Epidermal melanocyte (primary cell): ENCODE data around the gene RAPGEF1.

Experiments
- DNase-seq: peaks from one replicate; pipeline ENCODE4 v3.0.0; 2011; ENCODE audit warnings: low spot score; ENCODE audit not compliant: insufficient read length

The RAPGEF1 gene

DNA sequence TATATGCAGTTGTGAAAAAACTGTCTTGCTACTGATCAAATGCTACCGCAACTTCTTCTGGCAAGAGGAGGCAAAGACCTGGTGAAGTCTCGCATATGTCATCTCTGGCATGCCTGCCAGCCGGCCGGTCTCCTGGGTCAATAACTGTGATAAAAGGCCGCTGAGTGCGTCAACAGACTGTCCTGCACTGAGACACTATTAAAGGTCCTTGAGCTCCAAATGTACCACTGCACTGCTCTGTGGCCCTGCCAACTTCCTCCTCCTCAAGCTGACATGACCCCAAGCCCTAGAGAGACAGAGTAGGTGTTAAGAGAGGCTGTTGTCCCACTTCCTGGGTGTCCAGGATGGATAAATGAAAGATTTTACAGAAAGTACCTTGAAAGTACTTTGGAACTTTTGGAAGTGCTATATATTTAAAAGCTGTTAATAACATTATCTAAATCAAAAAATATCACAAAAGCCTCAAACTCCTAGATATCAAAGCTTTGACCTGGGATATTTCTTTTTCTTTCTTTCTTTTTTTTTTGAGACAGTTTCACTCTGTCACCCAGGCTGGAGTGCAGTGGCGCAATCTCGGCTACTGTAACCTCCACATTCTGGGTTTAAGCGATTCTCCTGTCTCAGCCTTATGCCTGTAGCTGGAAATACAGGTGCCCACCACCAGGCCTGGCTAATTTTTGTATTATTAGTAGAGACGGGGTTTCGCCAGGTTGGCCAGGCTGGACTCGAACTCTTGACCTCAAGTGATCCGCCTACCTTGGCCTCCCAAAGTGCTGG is 31.5 kb downstream of the RAPGEF1 start:
- no peak for DNase-seq

- peak; percentile 32 for DNase-seq
Measured at GRCh38 chr9:131707733-131708157, 32.1 kb downstream of the RAPGEF1 start.

- no peak for DNase-seq
Measured at GRCh38 chr9:131707050-131707449, 32.8 kb downstream of the RAPGEF1 start.

- no peak for DNase-seq
Measured at GRCh38 chr9:131706608-131706970, 33.3 kb downstream of the RAPGEF1 start.

GRCh38 chr9:131704988-131705387 is 34.9 kb downstream of the RAPGEF1 start:
- DNase-seq = no peak

DNA sequence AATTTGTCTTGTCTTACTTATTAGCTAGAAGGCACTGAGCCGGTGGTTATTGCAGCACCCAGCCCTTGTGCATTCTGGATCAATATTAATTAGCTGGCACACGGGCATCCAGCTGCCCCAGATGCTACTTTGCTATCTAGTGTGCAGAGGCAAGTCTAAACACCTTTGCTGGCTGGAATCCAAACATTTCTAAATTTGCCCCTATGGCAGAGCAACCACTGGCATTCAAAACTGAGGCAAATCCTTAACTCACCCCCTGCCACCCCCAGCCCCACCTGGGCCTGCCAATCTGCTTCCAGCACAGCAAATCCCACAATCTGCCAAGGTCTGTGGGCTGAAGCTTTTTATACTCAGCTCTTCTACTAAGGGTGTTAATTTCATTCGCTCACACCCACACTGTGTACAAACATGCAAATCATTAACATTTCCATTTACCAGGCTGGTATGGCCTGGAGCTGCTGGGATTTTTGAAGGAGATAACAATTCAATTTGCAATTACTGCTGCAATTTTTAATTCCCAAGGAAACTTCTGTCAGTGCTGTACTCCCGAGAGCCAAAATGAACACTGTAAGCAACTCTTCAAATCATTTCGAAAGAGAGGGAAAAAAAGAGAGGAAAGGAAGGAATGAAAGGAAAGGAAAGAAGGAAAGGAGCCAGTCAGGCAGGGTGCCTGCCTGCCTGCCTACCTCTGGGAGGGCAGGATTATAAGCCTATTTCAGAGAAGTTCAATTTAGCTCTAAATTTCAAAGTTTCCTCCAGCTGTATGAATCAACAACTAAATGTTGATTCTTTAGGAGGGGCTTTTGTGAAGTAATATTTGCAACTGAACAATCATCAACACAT is 35.5 kb downstream of the RAPGEF1 start:
- no peak for DNase-seq

- DNase-seq = no peak
Measured at GRCh38 chr9:131703697-131704096, 36.2 kb downstream of the RAPGEF1 start.

DNA sequence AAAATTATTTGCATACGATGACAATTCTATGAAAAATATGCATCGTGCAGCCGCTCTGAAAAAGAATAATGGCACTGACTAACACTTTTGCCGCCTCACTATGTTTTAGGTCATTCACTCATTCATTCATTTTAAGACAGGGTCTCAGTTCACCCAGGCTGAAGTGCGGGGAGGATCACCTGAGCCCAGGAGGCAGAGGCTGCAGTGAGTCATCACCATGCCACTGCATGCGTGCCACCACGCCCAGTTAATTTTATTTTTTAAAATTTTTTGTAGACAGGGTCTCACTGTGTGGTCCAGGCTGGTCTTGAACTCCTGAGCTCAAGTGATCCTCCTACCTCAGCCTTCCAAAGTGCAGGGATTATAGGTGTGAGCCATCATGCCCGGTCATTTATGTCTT is 37.0 kb downstream of the RAPGEF1 start:
- DNase-seq = no peak

DNA sequence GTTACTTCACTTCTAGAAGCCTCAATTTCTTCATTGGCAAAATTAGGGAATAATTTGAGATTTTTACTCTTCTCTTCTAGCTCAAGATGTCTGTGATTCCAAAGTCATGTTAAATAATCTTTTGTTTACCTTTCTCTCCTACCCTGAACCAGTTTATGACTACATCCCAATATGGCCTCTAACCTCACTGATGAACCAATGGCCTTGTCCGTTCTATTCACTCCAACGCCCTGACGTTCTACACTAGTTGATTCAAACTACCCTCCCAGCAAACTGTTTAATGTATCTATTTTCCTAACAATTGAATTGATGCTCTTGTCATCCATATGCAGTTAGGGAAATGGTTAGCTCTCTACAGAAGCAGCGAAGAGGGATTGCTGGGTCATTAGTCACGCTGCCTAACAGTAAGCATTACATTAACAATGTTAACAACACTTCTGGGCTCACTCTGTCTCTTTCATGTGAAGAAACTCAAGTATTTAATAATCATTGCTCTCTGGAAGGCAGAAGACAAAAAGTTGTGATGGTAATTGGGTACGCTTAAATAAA is 38.0 kb downstream of the RAPGEF1 start:
- no peak for DNase-seq

DNA sequence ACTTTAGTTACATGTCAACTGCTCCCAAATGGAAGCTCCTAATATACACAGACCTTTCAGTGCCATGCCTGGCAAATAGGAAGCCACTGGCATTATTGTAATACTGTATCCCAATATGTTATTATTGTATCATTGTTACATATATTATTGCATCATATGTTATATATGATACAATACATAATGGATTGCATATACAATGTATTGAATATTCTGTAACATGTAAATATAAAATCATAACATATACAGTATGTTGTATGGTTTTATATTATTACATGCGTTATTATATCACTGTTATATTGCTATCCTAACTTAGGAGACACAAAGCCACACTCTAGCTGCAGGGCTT is 38.5 kb downstream of the RAPGEF1 start:
- no peak for DNase-seq

- DNase-seq = no peak
Measured at GRCh38 chr9:131700765-131701435, 39.0 kb downstream of the RAPGEF1 start.

DNA sequence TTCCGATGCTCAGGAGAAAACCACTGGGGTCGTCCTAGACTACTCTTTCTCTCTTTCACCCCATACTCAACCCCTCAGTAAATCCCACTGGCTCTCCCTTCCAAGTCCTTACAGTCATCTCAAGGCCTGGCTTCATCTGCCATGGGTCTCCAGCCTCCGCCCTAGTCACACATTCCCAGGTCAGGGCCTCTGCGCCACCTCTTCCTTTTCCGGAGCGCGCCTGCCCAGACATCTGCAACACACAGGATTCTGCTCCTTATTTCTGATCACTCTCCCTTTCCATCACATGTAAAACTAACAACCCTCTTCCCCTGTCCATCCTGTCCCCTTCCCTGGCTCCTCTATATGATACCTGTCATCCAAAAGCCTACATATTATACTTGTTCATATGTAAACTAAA is 39.8 kb downstream of the RAPGEF1 start:
- no peak for DNase-seq

DNA sequence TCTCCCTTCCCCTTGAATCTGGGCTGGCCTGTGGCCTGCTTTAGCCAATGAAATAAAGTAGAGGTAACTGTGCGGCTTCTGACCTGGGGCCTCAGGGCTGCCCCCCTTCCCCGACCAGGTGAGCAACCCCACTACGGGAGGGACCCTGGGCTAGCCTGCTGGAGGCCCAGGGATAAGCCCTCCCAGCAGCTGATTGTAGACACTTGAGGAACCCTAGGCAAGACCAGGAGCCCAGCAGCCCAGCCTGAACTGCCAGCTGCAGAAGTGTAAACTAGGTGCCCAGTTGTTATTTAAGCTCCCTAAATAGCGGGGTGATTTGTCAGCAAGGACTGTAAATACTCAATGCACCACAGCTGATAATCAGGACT is 41.3 kb downstream of the RAPGEF1 start:
- no peak for DNase-seq

DNA sequence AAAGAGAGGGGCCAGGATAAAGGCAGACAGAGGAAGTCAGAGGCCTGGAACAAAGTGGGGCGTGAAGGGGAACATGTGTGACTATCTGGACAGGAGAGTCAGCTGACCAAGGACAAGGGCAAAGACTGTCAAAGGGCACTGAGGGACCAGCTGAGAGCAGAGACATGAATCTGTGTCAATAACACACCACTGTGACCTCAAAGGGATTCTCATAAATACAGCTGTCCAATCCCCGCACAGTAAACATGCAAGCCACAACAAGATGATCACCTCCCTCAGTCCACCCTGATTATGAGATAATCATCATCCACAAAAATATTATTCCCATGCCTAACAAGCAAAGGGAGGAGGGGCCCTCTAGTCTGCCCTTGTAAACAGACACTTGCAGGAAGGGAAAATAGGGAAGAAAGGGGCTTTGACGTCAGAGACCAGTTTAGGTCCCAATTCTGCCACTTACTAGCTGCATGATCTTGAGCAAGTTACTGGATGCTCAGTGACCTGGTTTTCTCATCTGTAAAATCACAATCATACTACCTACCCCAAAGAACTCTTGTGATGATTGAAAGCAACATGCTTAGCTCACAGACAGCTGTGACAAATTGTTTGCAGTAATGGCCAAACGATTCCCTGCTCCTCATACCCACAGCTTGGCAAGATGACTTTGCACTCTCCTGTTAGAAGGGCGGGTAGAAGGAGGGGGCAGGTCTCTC is 41.8 kb downstream of the RAPGEF1 start:
- no peak for DNase-seq

DNA sequence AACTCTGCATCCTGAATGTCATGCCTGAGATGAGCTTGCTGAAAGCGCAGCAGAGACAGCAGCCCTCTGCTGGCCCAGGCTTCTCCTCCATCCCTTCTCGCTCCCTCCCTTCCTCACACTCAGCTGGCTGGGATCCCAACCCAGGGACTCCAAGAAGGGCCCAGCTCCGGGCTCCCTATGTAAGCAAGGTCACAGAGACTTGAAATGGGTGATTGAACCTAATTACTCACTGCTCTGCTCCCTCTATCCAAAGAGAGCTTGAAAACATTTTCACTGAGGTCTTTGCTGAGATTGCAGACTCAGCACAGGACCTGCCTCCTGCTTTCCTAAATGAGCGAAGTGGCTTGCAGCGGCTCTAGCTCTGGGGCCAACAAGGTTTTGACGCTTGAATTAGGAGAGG is 42.8 kb downstream of the RAPGEF1 start:
- DNase-seq = no peak

GRCh38 chr9:131695836-131696460 is 43.9 kb downstream of the RAPGEF1 start:
- no peak for DNase-seq

GRCh38 chr9:131695366-131695765 is 44.5 kb downstream of the RAPGEF1 start:
- no peak for DNase-seq

- DNase-seq = no peak
Measured at GRCh38 chr9:131693651-131694597, 46.0 kb downstream of the RAPGEF1 start.

DNA sequence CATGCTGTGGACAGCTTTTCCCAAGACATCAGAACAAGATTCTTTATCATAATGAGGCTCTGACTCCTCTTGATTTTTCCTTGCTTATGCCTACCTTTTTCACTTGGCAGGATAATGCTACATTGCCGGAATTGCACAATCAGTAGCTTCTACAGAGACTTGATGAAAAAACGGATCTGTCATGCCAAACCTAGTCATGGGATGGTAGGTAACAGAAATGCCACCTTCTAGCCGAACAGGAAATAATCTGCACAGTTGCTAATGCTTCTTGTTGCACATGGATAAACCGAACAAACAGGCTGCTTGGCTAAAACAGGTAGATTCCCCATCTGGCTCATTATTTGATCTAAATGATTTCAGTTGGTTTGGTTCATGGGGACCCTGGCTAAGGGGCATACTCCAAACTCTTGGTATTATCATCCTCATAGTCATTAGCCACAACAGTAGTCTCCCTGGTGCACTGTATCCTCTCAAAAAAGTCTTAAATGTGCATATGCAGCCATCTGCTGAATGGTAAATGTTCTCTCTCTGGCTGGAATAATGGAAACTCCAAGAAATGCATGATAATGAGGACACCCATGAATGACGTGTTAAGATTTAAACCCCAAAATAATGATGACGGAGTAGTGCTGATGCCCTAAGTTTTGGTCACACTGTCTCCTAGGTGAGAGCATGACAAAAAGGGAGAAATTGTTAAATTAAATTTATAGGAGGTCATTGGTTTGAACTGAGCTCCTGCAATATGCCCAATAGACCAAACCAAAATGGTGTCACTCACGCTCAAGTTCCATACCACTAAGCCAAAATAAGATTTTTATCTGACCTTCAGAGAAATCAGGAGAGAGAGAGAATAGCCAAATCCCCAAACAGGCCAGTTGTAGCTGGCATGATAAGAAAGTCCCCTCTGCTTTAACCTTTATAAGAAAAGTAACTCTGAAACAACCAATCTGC is 47.0 kb downstream of the RAPGEF1 start:
- DNase-seq = no peak
